Measurements from ENCODE around the gene EVI5.

EVI5 gene

GRCh38 chr1:92784639-92785500, at the start of gene EVI5:
Gene EVI5 (minus strand): TSS chr1:92785108. CDS start chr1:92736546, 48,562 bp downstream.
- DNase-seq: peak; percentile 89

GRCh38 chr1:92834617-92835016, 49.7 kb upstream of the EVI5 start:
- no peak for DNase-seq

GRCh38 chr1:92833840-92834239, 48.9 kb upstream of the EVI5 start:
- DNase-seq: no peak

- no peak for DNase-seq
These were observed 47.7 kb upstream of the EVI5 start for GRCh38 chr1:92832537-92833114.

GRCh38 chr1:92831762-92832536, 47.0 kb upstream of the EVI5 start, which contains the start of gene RPL5:
Gene RPL5 (plus strand): TSS chr1:92832040. CDS start chr1:92832115, 75 bp downstream.
- DNase-seq: peak; percentile 97

GRCh38 chr1:92831368-92831761, 46.5 kb upstream of the EVI5 start:
- DNase-seq: no peak

- DNase-seq: no peak
These were observed 41.9 kb upstream of the EVI5 start for GRCh38 chr1:92826792-92827191.

GRCh38 chr1:92822879-92823278, 38.0 kb upstream of the EVI5 start:
- DNase-seq: no peak

GRCh38 chr1:92820551-92820950, 35.6 kb upstream of the EVI5 start:
- no peak for DNase-seq

- DNase-seq: no peak
These were observed 35.1 kb upstream of the EVI5 start for GRCh38 chr1:92820024-92820423.

GRCh38 chr1:92817986-92818764, 33.3 kb upstream of the EVI5 start:
- DNase-seq: peak; percentile 17

- DNase-seq: no peak
These were observed 32.3 kb upstream of the EVI5 start for GRCh38 chr1:92817137-92817697.

- DNase-seq: no peak
These were observed 31.8 kb upstream of the EVI5 start for GRCh38 chr1:92816732-92817131.

- no peak for DNase-seq
These were observed 23.5 kb upstream of the EVI5 start for GRCh38 chr1:92808381-92808780.

GRCh38 chr1:92805216-92805615, 20.3 kb upstream of the EVI5 start:
- DNase-seq: no peak

- peak; percentile 24 for DNase-seq
These were observed 19.9 kb upstream of the EVI5 start for GRCh38 chr1:92804721-92805201.

GRCh38 chr1:92803140-92803887, 18.4 kb upstream of the EVI5 start:
- no peak for DNase-seq

GRCh38 chr1:92797961-92798360, 13.1 kb upstream of the EVI5 start:
- no peak for DNase-seq

GRCh38 chr1:92797297-92797696, 12.4 kb upstream of the EVI5 start:
- no peak for DNase-seq

GRCh38 chr1:92795166-92795565, 10.3 kb upstream of the EVI5 start:
- DNase-seq: no peak

GRCh38 chr1:92792340-92792782, 7.5 kb upstream of the EVI5 start:
- no peak for DNase-seq
